NB4 (cell line): ENCODE measurements around the gene TNFSF18.

Experiments
- CTCF ChIP-seq: IDR thresholded peaks from one replicate; pipeline ENCODE4 v1.5.1; 2012; ENCODE audit warnings: low read depth, low read length
- MAX ChIP-seq: IDR thresholded peaks from 2 replicates; pipeline ENCODE4 v1.6.1; 2011; ENCODE audit warnings: low read depth, low read length
- POLR2A ChIP-seq: IDR thresholded peaks from 2 replicates; pipeline ENCODE4 v1.6.1; 2011; ENCODE audit warnings: mild to moderate bottlenecking; ENCODE audit not compliant: insufficient read length; ENCODE audit errors: extremely low read depth

- TF ChIP-seq POLR2A (no peak), CTCF (no peak), MAX (no peak)
Observed at GRCh38 chr1:173042806-173043205, 7.9 kb downstream of the TNFSF18 start.
